HG02623 (cell line): ENCODE data around the gene ZNFX1.
"Not testable (repeated sequence)": the region's sequence is repeated elsewhere in the genome, so short reads cannot be mapped to it uniquely, and the experiment has no call there.

Experiments used
- ATAC-seq: cut with Tn5 transposase; IDR thresholded peaks from one replicate; pipeline ENCODE4 v1.9.1; 2021; ENCODE audit warnings: moderate library complexity; ENCODE audit not compliant: unreplicated experiment

The ZNFX1 gene

DNA sequence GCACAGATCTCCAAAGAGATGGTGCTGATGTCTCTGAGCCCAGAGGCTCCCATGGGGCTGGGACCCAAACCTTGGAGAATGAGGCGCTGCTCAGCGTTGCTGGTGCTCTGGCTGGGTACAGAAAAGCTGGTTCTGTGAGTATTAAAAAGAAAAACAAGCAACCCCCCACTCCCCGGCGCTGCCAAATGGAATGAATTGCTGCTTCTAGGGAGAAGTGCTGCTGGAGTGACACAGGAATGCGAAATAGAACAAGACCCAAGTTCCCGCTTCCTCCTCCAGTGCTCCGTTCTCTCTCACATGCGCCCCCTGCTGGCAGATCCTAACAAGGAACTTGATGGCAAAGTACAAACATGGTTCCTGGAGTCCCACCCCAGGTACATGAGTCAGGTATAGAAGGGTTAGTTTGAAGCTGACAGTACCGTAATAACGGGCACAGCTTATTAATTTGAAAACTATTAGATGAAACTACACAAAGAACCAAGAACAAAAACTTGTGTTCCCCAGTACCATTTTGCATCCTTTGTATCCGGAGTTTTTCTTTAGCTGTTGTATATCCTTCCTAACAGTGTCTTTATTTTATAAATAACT lies 60.8 kb downstream of the ZNFX1 start:
- ATAC-seq = peak; percentile 33

DNA sequence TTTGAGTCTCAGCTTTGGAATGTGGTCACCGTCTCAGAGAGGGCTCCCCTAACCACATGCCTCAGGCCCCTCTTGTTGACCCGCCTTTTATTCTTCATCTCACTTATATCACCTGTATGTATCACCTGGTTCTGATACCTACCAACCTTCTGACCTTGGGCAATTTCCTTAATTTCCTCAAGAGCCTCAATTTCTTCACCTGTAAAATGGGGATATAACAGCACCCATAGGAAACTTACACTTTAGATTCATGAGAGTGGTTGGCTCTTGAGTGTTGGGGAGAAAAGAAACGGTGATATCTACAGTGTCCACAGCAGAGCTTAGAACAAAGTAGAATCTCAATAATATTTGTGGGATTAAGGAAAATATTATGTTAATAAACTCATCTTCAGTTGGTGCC lies 62.6 kb downstream of the ZNFX1 start:
- ATAC-seq = no peak

DNA sequence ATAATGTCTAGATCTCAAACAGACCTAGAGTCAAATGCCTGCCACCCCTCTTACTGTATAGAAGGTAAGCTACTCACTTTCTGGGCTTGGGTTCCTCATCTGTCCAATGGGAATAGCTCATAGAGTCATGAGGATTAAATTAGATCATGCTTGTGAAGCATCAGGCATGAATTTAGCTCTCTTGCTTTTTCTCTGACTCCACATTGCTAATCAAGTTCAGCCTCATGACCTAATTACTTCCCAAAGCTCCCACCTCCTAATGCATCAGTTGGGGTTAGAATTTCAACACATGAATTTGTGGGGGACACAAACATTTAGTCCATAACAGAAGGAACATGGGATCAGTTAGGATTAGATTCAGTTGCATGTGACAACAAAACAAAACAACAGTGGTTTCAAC lies 63.3 kb downstream of the ZNFX1 start:
- ATAC-seq = no peak

DNA sequence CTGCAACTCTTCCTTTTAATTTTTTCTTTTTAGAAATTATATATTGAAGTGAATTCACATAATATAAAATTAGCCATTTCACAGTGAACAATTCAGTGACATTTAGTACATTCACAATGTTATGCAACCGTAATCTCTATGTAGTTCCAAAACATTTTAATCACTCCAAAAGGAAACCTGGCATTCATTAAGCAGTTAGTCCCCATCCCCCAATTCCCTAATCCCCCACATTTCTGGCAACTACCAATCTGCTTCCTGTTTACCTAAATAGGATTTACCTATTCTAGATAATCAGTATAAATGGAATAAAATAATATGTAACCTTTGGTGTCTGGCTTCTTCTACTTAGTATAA lies 67.1 kb downstream of the ZNFX1 start:
- no peak for ATAC-seq

DNA sequence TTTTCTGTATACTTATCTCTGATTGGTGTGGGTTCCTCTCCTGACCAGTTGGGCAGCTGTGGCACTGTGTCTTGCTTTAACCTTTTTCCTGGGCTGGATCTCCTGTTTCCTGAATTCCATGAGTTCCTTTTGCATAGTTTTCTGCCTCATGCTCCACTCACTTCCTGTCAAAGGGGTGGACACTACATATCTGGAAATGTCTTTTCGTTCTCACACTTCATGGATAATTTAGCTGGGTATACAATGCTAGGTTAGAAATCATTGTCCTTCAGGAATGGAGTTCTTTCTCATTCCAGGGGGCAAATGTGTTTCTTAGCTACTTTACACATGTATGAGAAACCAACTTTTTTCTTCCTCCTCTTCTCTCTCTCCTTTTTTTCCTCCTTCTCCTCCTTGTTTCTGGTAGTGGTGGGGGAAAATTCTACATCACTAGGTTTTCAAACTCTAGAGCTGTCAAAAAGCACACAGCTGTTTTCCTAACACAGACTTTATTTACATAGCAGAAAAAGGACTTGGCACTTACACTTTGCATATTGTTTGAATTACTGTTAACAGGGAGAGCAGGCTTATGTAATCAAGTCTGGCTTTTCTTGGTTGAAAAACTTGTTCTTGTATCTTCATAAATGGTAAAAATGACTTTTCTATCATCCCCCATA lies 67.6 kb downstream of the ZNFX1 start:
- ATAC-seq = no peak

DNA sequence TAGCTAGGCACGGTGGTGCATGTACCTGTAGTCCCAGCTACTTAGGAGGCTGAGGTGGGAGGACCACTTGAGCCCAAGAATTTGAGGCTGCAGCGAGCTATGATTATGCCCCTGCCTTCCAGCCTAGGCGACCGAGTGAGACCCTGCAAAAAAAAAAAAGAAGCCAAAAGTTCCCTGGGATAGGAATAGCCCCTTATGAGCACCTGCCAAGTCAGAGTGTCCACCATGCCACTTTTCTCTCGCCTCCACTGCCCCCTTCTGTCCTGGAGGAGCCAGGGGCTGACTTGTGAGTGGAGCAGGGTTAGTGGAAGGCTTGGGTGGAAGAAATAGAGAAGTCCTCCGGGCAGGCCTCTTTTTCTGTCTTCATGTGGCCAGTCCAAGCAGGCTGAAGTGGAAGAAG lies 70.8 kb downstream of the ZNFX1 start:
- no peak for ATAC-seq

DNA sequence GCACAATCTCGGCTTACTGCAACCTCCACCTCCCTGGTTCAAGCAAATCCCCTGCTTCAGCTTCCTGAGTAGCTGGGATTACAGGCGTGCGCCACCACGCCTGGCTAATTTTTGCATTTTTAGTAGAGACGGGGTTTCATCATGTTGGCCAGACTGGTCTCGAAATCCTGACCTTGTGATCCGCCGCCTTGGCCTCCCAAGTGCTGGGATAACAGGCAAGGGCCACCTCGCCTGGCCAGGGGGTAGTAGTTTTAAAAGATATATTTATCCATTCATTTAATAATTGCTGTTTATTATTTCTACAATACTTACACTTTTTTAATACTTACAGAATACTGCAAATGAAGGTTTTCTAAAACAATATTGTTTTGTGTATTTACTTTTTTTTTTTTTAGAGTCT lies 74.1 kb downstream of the ZNFX1 start:
- ATAC-seq = no peak

DNA sequence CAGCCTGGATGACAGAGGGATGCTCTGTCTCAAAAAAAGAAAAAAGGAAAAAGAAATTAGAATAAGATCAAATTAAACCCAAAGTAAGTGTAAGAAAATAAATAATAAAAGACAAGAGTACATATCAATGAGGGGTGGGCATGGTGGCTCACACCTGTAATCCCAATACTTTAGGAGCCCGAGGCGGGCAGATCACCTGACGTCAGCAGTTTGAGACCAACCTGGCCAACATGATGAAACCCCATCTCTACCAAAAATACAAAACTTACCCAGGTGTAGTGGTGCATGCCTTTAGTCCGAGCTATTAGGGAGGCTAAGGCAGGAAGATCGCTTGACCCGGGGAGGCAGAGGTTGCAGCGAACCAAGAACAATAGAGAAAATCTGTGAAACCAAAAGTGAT lies 74.8 kb downstream of the ZNFX1 start:
- no peak for ATAC-seq

DNA sequence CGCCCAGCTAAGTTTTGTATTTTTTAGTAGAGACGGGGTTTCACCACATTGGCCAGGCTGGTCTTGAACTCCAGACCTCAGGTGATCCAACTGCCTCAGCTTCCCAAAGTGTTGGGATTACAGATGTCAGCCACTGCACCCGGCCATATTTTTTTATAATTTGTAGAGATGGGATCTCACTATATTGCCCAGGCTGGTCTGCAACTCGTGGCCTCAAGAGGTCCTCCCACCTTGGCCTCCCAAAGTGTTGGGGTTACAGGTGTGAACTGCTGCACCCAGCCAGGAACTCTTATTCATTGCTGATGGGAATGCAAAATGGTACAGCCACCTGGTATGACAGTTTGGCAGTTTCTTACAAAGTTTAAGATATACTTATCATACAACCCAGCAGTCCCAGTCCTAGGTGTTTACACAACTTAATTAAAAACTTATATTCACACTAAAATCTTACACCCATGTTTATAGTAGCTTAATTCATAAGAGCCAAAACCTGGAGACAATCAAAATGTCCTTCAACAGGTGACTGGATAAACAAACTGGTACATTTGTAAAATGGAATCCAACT lies 78.0 kb downstream of the ZNFX1 start:
- no peak for ATAC-seq

DNA sequence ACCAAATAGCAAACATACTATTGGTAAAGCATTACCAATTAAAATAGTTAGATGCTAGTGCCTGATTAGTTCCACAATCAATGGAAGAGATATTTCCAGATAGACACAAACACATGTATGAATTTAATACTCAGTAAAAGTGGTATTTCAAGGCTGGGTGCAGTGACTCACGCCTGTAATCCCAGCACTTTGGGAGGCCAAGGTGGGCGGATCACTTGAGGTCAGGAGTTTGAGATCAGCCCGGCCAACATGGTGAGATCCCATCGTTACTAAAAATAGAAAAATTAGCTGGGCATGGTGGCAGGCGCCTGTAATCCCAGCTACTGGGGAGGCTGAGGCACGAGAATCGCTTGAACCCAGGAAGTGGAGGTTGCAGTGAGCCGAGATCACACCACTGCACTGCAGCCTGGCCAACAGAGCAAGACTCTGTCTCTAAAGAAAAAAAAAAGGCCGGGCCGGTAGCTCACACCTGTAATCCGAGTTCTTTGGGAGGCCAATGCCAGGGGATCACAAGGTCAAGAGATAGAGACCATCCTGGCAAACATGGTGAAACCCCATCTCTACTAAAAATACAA lies 84.8 kb downstream of the ZNFX1 start:
- ATAC-seq = not testable (repeated sequence)
